HTR-8/SVneo (cell line): Measurements from ENCODE around the gene PPFIBP2.
A peak's percentile ranks its signal among the peaks of the same experiment; 100 is the strongest.

ENCODE experiments used
- DNase-seq: peaks from one replicate; pipeline ENCODE4 v3.0.0; 2011; ENCODE audit warnings: low spot score, mixed read lengths; ENCODE audit not compliant: insufficient read length
- FAIRE-seq: peaks from 2 replicates; lab custom pipeline; 2011; peaks lifted over from hg19 to GRCh38; lab: Jason Lieb, UNC

PPFIBP2 gene

GRCh38 chr11:7546324-7546791 is 32.6 kb downstream of the PPFIBP2 start:
- no peak for FAIRE-seq
- no peak for DNase-seq

- FAIRE-seq = no peak
- DNase-seq = no peak
Observed at GRCh38 chr11:7547687-7548086, 33.9 kb downstream of the PPFIBP2 start.

- DNase-seq = no peak
- no peak for FAIRE-seq
Observed at GRCh38 chr11:7548659-7549274, 35.0 kb downstream of the PPFIBP2 start.

- DNase-seq (no peak), FAIRE-seq (no peak)
Observed at GRCh38 chr11:7549681-7550080, 35.9 kb downstream of the PPFIBP2 start.

- DNase-seq = peak; percentile 24
- FAIRE-seq = no peak
Observed at GRCh38 chr11:7551571-7551970, 37.8 kb downstream of the PPFIBP2 start.

GRCh38 chr11:7552666-7553065 is 38.9 kb downstream of the PPFIBP2 start:
- DNase-seq = no peak
- FAIRE-seq = no peak

- DNase-seq (no peak), FAIRE-seq (no peak)
Observed at GRCh38 chr11:7555052-7555699, 41.4 kb downstream of the PPFIBP2 start.

- no peak for FAIRE-seq
- no peak for DNase-seq
Observed at GRCh38 chr11:7558046-7558445, 44.2 kb downstream of the PPFIBP2 start.

GRCh38 chr11:7559398-7560283 is 45.8 kb downstream of the PPFIBP2 start:
- FAIRE-seq = no peak
- DNase-seq = no peak

- DNase-seq (no peak), FAIRE-seq (no peak)
Observed at GRCh38 chr11:7561562-7561961, 47.8 kb downstream of the PPFIBP2 start.

GRCh38 chr11:7563281-7563680 is 49.5 kb downstream of the PPFIBP2 start:
- FAIRE-seq (no peak), DNase-seq (no peak)

- no peak for DNase-seq
- no peak for FAIRE-seq
Observed at GRCh38 chr11:7564803-7565202, 51.0 kb downstream of the PPFIBP2 start.

- FAIRE-seq (no peak), DNase-seq (no peak)
Observed at GRCh38 chr11:7567311-7567710, 53.5 kb downstream of the PPFIBP2 start.

GRCh38 chr11:7569044-7569443 is 55.2 kb downstream of the PPFIBP2 start:
- no peak for DNase-seq
- no peak for FAIRE-seq

- DNase-seq (no peak), FAIRE-seq (no peak)
Observed at GRCh38 chr11:7570241-7570640, 56.4 kb downstream of the PPFIBP2 start.

GRCh38 chr11:7570938-7571521 is 57.2 kb downstream of the PPFIBP2 start:
- FAIRE-seq (no peak), DNase-seq (no peak)

GRCh38 chr11:7571640-7572000 is 57.8 kb downstream of the PPFIBP2 start:
- FAIRE-seq = no peak
- peak; percentile 57 for DNase-seq

GRCh38 chr11:7572001-7572712 is 58.4 kb downstream of the PPFIBP2 start:
- FAIRE-seq = no peak
- DNase-seq = no peak

GRCh38 chr11:7573193-7573557 is 59.4 kb downstream of the PPFIBP2 start:
- DNase-seq (no peak), FAIRE-seq (no peak)
